Stimulated activated CD4-positive, alpha-beta T cell treated with anti-CD3 and anti-CD28 coated beads, Interleukin-12 subunit alpha, Interleukin-12 subunit beta, amount 100 ng/mL, for 48 hours (primary cell): ENCODE results near the gene CFTR.
"Not testable (repeated sequence)": the region's sequence is repeated elsewhere in the genome, so short reads cannot be mapped to it uniquely, and the experiment has no call there.

Source experiments
- DNase-seq, 3 donors: peaks; one replicate each; pipeline ENCODE4 v3.0.0-alpha.2; 2020; ENCODE audit warnings: low read depth in 2 of 3, low spot score in 1 of 3

Gene CFTR

DNA sequence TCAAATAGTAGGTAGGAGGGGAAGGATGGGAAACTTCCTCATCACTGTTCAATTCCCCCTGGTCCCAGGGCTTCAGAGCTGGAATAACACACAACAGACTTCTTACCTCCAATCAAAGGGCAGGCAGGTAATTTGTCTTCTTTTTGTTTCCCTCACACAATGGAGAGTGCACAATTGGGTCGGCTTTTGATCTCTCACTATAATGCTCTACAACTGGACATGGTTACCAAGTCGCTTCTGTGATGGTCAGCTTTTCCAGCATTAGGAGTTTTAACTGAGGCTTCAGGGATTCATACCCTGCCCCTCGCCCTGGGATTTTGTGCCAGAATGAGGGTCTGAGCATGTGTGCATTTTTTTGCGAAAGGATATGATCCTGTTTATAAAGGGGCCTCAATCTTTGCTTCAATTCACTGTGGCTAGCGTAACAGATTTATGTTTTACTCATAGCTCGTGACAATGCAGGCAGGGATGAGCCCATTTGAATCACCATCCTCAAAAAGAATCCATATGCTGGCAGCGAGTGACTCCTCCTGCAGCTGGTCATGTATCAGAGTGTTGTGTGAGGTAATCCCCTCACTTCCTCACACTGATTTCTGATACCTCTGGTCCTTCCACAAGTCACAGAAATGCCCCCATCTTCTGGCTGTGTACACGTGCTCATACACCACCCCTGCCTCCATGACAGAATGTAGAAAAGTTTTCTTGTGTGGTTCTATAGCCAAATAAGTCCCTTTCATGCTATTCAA is 203.8 kb downstream of the CFTR start:
- DNase-seq: no peak

DNA sequence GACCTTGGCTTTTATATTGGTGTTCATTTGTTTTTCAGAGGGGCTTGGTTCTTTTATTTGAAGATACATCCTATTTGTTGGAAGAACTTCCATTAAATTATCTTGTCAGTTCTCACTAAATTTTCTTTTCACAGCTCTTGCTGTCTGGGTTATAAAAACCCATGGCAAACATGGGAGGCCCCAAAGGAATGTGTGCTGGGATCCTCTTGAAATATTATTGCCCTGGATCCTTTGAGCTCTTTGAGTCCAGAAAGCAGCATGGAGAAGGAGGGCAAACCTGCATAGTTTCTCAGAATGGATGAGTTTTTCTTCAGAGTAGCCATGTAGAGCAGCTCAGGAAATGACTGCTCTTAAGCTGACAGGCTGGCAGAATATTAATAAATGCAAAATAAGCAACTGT is 206.0 kb downstream of the CFTR start:
- no peak for DNase-seq

DNA sequence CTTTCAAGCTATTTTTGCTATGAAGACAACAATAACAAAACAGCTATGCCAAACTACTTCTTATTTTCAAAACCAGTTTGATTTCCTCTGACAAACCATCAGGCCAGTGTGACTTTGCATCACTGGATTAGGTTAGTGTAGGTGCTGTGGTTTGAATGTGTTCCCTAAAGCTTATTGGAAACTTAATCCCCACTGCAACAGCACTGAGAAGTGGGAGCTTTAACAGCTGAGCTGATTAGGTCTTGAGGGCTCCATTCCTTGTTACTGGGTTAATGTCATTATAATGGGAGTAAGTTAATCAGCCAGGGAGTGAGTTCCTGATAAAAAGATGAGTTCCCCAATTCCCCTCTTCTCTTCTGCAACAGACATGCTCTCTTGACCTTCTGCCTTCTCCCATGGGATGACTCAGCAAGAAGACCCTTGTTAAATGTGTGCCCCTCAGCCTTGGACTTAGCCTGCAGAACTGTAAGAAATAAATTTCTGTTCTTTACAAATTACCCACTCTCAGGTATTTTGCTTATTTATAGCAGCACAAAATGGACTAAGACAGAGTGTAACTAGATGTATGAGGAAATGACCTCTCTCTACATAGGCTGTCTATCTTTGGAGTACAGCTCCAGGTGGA is 206.6 kb downstream of the CFTR start:
- no peak for DNase-seq

DNA sequence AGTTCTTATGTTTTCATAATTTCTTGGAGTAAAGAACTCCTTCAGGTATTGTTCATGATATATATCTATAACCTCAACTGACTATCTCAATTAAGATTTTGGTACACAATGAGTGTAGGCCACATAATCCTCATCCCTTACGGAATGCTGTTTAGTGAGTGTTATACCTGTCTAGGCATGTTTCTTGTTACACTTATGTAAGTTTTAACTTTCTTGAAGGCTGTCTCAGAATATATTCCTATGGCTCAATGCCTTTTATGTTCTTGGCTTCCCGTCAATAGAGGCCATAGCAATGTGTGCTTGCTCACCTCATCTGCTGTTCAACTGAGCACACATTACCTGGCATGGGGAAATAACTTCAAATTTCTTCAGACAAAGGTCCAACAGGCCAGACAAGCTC is 208.3 kb downstream of the CFTR start:
- DNase-seq: no peak

DNA sequence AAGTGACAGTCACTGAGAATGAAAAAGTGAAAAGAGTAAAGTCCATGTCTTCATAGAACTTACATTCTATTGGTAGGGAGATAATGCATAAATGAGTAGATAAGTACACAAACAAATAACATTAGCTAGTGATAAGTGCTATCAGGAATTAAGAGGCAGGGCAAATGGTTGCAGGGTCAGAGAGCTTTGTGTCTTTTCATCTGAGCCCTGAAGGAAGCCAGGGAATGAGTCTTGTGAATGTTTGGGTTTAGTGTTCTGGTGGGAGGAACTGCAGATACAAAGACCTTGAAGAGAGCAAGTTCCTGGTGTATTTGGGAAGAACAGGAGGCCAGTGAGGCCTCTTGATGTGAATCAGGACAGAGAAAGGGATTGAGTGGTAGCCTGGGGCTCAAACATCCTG is 209.6 kb downstream of the CFTR start:
- DNase-seq: no peak

DNA sequence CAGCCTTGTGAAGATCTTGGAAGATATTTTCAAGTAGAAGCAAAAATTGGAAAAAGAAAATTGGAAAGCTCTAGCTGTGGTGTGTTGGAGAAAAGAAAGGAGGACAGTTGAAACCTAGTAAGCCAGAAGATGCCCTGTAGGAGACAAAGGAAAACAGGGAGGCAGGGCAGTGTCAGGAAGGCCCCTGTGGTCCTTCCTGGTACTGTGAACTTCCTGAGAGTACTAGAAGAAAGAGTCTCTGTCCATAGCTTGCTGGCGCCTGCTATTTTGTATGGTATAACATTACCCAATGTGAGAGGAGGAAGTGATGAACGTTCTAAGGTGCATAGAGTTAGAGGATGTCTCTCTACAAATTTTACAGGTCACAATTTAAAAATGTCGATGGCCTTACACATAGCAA is 210.3 kb downstream of the CFTR start:
- DNase-seq: no peak

DNA sequence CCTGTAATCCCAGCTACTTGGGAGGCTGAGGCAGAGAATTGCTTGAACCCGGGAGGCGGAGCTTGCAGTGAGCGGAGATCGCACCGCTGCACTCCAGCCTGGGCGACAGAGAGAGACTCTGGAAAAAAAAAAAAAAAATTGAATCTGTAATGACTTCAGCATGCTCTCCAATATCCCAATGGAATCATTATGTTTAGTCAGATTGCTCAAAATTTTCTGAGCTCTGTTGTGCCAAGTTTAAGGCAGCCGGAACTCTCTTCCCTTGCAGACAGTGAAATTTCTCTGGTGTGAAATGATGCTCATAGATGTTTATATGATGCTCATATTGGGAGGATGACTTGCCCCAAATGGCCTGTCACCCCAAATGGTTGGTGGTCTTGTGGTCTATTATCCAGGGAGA is 212.5 kb downstream of the CFTR start:
- DNase-seq: no peak

DNA sequence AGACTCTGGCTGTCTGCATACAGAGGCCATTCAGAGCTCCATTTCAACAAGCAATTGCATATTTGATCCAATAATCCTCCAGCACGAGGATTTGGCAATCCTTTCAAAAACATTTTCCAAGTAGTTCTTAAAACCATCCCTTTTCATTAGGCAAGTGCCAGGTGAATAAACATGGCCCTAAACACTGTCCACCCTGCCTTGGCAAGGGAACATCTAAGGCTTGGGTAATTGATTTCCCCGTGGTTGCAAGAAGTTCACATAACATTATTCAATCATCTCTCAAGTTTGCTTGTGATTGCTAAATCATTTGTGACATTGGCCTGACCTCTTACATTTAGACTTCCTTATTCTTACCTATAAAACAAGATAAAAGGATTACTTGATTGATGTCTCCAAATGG is 218.2 kb downstream of the CFTR start:
- DNase-seq: no peak

DNA sequence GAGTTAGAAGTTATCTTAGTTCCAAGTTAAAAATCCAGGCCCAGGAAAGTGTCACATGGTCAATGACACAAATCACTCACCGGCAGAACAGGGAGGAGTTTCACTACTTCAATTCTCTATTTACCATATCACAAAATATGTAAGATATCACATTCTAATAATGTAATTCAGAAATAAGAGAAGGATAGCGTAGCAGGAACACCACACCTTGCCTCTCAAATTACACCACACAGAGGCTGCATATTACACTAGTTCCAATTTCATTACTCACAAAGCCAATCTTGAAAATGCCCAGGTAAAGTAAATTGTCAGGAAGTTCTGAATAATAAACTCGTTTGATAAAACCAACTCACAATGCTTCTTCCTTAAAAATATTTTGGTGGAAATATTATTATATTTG is 224.2 kb downstream of the CFTR start:
- no peak for DNase-seq

DNA sequence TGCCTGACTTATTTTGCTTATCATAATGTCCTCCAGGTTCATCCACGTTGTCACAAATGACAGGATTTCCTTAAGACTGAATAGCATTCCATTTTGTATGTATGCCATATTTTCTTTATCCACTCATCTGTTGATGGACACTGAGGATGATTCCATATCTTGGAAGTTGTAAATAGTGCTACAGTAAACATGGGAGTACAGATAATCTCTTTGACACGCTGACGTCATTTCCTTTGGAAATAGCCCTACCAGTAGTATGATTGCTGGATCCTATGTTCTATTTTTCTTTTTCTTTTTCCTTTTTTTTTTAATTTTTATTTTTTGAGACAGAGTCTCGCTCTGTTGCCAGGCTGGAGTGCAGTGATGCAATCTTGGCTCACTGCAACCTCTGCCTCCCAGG is 225.8 kb downstream of the CFTR start:
- DNase-seq: no peak

DNA sequence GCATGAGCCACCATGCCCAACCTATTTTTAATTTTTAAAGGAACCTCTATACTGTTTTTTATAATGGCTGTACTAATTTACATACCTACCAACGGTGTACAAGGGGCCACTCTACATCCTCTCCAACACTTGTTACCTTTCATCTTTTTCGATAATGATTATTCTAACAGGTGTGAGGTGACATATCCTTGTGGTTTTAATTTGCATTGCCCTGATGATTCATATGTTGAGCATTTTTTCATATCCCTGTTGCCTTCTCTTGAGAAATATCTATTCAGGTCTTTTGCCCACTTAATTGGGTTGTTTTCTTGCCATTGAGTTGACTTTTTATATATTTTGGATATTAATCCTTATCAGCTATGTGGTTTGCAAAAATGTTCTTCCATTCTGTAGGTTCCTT is 226.4 kb downstream of the CFTR start:
- DNase-seq: no peak

DNA sequence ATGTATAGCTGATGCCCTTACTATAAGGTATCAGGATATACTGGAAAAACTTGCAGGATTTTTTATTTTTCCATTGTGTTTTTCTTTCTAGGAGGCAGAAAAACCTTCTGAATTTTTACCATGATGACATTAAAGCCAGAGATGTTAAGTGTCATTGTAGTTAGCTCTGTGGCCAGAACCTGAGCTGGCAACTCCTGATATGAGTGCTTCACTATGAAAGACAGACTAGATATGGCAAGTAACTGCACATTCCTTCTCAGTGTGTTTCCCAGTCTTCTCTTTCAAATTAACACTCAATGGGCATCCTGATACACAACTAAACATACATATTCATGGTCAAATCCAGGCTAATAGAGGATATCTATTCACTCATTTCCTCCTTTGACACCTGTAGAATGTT is 227.3 kb downstream of the CFTR start:
- DNase-seq: no peak

DNA sequence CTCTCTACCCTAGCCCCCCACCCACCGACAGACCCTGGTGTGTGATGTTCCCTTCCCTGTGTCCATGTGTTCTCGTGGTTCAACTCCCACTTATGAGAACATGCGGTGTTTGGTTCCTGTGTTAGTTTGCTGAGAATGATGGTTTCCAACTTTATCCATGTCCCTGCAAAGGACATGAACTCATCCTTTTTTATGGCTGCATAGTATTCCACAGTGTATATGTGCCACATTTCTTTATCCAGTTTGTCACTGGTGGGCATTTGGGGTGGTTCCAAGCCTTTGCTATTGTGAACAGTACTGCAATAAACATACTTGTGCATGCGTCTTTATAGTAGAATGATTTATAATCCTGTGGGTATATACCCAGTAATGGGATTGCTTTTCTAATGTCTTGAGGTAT is 228.3 kb downstream of the CFTR start:
- not testable (repeated sequence) for DNase-seq

DNA sequence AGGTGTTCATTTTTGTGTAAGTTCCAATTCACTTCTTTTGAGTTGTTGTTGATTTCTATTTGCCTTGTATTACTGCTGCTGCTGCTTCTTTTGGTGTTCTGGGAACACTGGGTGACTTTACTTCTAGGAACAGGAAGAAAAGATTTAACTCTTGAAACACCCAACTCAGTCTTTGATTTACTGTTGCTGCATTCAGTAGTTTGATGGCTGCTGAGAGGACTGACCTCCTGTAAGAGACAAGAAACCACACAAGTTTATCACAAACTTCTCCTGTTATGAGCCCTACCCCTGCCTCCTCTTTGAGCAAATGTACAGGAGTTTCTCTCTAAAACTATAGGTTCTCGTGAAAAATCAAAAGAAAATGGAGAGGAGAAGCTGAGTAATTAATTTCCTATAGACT is 231.7 kb downstream of the CFTR start:
- no peak for DNase-seq

DNA sequence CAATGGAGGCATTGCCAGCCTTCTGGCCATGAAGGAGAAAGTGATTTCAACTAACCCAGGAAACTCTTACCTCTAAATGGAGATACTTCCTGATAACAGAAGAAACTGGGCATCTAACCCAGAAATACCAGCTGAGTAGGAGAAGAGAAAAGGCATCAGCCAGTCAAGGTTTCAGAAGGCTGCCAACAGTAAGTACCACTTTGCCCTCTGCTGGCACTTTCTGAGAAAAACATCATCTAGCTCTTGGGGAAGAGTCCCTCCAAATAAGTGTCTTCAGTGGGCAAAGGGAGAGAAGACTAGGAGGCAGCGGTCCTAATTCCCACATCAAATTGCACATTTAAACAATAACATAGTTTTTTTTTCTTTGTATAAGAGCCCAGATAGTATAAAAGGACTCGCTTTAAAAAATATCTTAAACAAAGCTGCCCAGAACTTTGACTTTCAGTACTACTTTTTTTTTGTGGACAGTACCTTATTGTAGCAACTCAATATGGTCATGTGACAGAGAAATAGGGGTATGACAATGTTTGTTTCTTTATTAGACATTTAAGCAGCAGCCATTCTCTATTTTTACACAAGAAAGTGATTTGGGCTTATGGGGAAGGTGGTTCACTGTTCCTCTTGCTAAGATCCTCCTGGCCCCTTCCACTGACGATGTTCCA is 236.1 kb downstream of the CFTR start:
- DNase-seq: peak in 1 of 3 donors; percentile 5

DNA sequence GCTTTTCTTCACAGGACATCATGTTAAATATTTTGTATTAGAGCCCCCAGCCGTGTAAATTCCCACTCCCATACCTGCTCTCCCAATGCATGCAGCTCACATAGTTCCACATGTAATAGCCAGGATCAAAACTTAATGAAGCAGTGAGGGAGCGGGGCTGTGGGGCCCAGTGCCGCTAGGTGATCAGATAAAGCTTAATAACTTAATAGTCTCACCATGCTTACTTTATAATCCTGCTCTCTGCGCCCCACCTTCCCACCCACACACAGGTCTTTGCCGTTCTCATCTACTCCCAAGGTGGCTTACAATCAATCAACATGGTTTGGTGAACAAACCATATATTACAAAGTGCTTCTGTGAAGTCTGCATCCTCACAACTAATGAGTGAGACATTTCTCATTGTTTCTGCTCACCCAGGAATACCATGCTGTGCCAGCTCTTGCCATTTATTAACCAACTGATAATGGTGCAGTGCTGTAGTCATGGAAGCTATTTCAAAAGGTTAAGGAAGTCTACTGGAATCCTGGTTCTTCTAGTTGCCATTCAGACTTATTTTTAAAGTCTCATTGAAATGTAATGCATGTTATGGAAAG is 237.0 kb downstream of the CFTR start:
- DNase-seq: no peak

DNA sequence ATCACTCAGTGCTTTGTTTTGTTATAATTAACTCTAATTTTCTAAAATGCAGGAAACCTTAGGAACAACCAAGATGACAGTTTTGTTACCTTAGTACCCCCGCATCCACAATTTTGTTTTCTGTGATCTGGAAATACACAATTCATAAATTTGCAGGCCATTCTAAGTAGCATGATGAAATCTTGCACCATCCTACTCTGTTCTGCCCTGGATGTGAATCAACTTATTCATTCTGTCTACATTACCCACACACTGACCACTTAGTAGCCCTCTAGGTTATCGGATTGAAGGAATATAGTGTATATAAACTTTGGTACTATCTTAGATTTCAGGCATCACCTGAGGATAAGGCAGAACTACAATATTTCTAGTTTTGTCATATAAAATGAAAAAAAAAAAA is 237.5 kb downstream of the CFTR start:
- DNase-seq: no peak
